HG03139 (cell line): ENCODE measurements around the gene HSPA5.
"Not testable (repeated sequence)": the region's sequence is repeated elsewhere in the genome, so short reads cannot be mapped to it uniquely, and the experiment has no call there.

Source experiments
- ATAC-seq: cut with Tn5 transposase; IDR thresholded peaks from one replicate; pipeline ENCODE4 v1.9.1; 2021; ENCODE audit not compliant: unreplicated experiment

Gene HSPA5

GRCh38 chr9:125243792-125244260 lies 2.7 kb upstream of the HSPA5 start:
- no peak for ATAC-seq

- no peak for ATAC-seq
Measured at GRCh38 chr9:125241863-125242739, 958 bp upstream of the HSPA5 start.

DNA sequence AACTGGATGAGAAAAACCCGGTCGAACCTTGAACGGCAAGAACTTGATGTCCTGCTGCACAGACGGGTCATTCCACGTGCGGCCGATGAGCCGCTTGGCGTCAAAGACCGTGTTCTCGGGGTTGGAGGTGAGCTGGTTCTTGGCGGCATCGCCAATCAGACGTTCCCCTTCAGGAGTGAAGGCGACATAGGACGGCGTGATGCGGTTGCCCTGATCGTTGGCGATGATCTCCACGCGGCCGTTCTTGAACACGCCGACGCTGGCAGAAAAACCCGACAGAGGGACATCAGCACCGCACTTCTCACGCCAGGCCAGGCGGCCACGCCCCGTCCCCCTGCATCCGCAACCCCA lies 519 bp downstream of the HSPA5 start:
- no peak for ATAC-seq

DNA sequence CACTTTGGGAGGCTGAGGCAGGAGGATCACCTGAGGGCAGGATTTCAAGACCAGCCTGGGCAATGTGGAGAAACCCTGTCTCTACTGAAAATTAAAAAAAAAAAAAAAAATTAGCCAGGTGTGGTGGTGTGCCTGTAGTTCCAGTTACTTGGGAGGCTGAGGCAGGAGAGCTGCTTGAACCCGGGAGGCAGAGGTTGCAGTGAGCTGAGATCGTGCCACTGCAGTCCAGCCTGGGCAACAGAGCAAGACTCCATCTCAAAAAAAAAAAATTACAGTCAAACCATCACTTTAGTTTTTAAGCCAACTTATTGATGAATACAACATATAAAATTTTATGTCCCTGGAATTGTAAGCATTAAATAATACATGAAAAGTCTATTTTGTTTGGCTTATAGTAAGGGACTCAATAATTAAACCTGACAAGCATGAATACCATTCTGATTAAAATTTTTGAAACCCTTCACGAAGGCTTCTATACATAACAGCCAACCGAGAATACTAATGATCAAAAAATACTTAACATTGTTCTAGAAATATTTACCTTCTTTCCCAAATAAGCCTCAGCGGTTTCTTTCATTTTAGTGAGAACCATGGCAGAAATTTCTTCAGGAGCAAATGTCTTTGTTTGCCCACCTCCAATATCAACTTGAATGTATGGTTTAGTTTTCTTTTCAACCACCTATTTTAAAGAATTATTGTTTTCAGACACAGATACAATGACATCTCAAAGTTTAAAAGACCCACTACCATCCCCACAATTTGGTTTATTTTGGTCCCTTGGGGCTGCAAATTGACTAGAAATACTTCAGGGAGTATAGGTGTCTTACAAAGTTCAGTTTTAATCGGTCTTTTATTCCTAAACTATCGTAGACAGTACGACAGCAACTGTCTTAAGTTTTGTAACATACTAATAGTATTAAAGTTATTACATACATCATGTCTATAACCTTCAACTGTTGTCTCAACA lies 1.2 kb downstream of the HSPA5 start:
- no peak for ATAC-seq

GRCh38 chr9:125238915-125239446 lies 2.2 kb downstream of the HSPA5 start:
- no peak for ATAC-seq

DNA sequence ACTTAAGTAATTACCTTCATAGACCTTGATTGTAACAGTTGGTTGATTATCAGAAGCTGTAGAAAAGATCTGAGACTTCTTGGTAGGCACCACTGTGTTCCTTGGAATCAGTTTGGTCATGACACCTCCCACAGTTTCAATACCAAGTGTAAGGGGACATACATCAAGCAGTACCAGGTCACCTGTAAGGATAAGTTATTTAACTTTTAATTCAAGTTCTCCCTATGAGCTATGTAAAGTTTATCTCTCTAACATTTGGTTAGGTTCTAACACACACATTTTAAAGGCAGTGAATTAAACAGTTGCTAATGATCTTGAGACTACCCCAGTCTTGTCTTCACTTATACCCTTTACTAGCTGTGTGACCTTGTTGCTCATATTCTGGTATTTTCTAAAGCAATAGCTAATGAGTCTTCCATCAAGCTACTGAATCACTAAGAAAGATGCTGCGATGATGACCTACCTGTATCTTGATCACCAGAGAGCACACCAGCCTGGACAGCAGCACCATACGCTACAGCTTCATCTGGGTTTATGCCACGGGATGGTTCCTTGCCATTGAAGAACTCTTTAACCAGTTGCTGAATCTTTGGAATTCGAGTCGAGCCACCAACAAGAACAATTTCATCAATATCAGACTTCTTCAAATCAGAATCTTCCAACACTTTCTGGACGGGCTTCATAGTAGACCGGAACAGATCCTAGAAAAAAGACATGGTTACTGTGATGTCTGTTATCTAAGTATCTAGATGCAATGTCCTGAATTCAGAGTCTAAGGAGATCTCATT lies 2.8 kb downstream of the HSPA5 start:
- no peak for ATAC-seq

DNA sequence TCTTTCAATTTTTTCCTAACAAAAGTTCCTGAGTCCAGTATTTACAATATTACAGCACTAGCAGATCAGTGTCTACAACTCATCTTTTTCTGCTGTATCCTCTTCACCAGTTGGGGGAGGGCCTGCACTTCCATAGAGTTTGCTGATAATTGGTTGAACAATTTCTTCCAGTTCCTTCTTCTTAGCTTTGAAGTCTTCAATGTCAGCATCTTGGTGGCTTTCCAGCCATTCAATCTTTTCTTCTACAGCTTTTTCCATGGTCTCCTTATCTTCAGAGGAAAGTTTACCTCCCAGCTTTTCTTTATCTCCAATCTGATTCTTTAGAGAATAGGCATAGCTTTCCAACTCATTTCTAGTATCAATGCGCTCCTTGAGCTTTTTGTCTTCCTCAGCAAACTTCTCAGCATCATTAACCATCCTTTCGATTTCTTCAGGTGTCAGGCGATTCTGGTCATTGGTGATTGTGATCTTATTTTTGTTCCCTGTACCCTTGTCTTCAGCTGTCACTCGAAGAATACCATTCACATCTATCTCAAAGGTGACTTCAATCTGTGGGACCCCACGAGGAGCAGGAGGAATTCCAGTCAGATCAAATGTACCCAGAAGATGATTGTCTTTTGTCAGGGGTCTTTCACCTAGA lies 4.5 kb downstream of the HSPA5 start:
- ATAC-seq, result not testable (repeated sequence)

- ATAC-seq, result no peak
Measured at GRCh38 chr9:125235804-125236519, 5.2 kb downstream of the HSPA5 start.

DNA sequence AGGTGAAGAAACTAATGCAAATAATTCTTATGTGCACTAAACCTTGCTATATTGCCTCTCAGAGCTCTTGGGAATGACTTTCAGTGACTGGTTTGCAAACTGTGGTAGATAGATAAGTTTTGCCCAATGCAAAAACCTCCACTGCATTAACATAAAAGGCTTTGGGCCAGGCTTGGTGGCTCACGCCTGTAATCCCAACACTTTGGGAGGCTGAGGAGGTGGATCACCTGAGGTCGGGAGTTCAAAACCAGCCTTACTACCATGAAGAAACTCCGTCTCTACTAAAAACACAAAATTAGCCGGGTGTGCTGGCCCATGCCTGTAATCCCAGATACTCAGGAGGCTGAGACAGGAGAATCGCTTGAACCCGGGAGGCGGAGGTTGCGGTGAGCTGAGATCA lies 7.0 kb downstream of the HSPA5 start:
- not testable (repeated sequence) for ATAC-seq

DNA sequence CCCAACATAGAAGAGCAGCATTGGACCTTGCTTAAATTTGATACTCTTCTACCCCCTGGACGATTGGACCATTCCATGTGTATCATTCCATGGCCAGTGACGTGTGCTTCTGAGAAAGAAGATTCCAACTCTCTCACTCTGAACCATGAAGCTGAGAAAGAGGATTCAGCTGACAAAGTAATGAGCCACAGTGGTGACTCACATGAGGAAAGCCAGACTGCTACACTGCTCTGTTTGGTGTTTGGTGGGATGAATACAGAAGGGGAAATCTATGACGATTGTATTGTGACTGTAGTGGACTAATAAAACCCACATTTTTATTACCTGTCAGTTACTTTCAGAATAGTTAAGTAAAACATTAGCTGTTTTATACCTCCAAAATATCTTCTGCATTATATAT lies 7.5 kb downstream of the HSPA5 start:
- ATAC-seq, result no peak

DNA sequence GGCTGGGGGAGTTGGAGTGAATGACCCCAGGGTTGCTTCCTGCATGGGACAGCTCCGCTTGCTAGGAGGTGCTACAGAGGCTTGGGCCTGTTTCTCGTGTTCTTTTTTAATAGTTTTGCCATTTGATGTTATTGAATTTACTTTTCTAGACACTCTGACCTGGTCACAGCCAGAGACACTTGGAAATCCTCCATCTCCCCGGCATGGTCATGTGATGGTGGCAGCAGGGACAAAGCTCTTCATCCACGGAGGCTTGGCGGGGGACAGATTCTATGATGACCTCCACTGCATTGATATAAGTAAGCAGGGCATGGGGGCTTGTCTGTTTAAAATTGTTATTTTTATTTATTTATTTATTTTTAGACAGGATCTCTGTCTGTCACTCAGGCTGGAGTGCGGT lies 13.4 kb downstream of the HSPA5 start:
- ATAC-seq, result no peak

DNA sequence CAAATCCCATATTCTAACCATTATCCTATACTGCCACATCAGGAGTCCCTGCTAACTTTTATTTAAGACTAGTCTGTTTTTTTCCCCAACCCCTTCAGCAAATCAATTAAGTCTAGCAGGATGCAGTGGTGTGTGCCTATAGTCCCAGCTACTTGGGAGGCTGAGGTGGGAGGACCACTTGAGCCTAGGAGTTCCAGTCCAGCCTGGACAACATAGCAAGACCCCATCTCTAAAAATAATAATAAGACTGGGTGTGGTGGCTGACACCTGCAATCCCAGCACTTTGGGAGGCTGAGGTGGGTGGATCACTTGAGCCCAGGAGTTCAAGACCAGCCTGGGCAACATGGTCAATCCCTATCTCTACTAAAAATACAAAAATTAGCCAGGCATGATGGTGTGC lies 16.3 kb downstream of the HSPA5 start:
- ATAC-seq, result not testable (repeated sequence)

DNA sequence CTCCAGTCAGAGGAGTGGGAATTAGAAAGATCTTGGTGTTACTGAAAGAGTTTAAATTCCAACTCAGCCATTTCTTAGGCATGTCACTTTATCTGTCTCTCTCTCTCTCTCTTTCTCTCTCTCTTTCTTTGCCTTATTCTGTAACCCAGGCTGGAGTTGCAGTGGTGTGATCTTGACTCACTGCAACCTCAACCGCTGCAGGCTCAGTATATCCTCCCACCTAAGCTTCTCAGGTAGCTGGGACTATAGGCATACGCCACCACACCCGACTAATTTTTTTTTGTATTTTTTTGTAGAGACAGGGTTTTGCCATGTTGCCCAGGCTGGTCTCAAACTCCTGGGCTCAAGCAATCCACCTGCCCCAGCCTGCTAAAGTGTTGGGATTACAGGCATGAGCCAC lies 22.5 kb downstream of the HSPA5 start:
- no peak for ATAC-seq

DNA sequence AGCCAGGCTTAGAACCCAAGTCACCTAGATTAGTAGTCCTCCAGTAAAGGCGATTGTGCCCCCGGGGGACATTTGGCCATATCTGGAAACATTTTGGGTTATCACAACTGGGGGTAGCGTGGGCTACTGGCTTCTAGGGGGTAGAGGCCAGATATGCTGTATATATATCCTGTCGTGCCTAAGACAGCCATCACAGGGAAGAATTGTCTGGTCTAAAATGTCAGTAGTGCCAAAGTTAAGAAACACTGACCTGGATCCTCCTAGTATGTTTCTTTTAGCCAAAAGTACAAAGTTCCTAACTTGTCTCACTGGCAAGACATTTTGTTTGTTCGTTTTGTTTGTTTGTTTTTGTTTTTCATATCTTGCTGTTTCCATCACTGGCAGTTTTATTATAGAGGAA lies 27.0 kb downstream of the HSPA5 start:
- no peak for ATAC-seq

DNA sequence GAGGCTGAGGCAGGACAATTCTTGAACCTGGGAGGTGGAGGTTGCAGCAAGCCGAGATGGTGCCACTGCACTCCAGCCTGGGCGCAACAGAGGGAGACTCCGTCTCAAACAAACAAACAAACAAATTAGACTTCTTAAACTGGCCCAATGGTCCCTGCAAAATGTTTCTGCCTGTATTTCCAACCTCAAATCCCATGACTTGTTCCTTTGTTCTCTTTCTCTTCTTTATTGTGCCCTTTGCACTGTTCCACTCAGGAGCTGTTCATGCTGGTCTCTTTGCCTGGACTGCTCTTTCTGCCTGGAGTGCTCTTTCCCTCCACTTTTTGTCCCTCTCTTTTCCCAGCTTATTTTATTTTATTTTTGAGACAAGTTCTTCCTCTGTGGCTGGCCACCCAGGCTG lies 36.7 kb downstream of the HSPA5 start:
- ATAC-seq, result no peak

- ATAC-seq, result no peak
Measured at GRCh38 chr9:125202846-125203618, 38.1 kb downstream of the HSPA5 start.

DNA sequence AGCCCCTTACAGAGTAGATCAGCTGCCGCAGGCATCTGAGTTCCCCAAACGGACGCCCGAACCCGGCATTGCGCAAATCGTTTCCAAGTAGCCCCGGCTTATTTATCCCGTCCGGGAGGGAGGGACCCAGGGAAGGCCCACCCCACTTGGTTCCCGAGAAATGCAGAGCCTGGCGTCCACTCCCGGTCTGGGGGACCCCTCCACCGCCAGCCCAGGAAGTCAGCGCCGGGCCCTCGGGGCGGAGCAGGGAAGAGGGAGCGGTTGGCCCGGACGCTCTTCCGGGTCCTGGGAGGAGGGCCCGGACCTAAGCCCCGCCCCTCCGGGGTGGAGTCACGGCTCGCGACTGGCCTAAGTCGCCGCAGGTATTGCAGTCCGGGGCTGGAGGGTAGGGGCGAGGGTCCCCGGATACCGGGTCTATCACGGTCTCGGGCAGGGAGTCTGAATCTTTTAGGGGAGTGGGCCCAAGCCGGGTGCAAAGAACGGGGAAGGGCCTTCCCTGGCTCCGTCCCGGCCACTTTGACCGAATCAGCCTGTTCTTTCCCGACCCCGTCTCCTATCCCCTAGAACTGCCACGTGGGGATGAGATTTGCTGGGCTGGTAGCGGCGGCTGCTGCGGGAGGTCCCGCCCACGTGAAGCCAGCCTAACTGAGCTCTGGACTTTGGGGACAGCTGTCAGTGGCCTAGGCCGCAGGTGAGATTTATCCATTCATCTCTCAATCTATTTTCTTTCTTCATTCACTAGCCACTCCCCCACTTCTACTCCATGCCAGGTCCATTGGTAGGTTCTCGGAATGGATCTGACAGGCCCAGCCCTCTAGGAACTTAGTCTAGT lies 40.7 kb downstream of the HSPA5 start, which contains the start of gene RABEPK:
RABEPK (plus strand) TSS at position 327 of the 832 bp plus-strand sequence. CDS start 2,472 bp downstream, outside the sequence.
- ATAC-seq, result peak; percentile 96

DNA sequence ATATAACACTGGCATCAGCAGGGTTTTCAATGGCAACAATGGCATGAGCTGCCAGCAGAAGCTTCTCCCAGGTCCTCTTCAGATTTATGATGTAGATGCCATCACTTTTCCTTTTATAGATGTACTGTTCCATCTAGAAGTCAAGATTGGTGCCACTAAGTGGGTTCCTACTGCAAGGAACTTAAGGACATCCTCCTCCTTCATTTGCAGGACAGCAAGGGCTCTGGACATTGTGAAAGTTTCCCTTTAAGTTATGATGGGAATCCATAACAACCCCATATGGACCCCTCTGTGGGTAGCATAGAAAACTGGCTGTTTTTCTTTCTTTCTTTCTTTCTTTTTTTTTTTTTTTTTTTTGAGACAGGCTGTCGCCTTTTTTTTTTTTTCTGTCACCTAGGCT lies 45.6 kb downstream of the HSPA5 start:
- not testable (repeated sequence) for ATAC-seq
